ENCODE results near the gene DIAPH1. TPM values are rescaled to one million over a fixed set of nuclear protein-coding genes. Genes with fewer than 3 reads are reported as not detected.

DIAPH1 gene
- total RNA-seq, 1 donor from 2014 or later, result 63.5 TPM

DNA sequence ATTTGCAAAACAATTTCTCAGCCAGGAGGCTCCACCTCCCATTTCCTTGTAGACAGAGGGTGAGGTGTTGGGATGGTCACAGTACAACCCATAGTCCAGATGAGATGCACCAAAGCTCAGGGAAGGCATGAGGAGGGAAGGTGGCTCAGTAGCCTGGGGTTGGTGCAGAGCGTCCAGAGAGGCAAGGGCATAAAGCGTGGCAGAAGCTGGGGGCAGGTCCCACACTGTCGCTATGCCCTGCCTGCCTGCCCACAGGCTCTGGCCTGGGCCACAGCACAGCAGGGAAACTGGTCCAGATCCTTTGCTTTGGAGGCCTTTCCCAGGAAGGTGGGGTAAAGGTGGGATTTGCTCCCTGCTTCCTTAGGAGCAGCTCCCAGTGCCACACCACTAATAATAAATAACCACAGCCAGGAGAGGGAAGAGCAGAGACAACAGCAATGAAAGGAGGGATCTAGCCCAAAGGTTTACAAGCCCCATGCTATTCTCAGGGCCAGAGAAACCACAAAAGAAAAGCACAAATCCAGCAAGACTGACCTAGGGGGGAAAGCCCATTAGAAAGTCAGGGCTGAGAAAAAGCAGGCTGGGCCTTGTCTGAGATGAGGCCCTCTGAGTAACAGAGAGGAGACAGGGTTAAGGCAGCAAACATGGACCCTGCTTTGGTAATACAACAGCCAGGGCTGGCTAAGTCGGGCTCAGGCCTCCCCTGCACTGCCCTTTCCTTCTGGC, 102.7 kb downstream of the DIAPH1 start:
- TF ChIP-seq, protein P1, sequence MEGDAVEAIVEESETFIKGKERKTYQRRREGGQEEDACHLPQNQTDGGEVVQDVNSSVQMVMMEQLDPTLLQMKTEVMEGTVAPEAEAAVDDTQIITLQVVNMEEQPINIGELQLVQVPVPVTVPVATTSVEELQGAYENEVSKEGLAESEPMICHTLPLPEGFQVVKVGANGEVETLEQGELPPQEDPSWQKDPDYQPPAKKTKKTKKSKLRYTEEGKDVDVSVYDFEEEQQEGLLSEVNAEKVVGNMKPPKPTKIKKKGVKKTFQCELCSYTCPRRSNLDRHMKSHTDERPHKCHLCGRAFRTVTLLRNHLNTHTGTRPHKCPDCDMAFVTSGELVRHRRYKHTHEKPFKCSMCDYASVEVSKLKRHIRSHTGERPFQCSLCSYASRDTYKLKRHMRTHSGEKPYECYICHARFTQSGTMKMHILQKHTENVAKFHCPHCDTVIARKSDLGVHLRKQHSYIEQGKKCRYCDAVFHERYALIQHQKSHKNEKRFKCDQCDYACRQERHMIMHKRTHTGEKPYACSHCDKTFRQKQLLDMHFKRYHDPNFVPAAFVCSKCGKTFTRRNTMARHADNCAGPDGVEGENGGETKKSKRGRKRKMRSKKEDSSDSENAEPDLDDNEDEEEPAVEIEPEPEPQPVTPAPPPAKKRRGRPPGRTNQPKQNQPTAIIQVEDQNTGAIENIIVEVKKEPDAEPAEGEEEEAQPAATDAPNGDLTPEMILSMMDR (IDR thresholded peaks at IDR 0.05; ENCODE audit: unreplicated experiment), result no peak
- no peak overlapping the region for H3K27ac Mint-ChIP-seq
- no peaks in the 10 kb centered on the region for H3K27me3 Mint-ChIP-seq
- DNase-seq (ENCODE audit: low spot score, unreplicated experiment), result no peak
- H3K4me1 Mint-ChIP-seq (ENCODE audit: low read depth), result peaks cover 11% of the 10 kb centered on the region
- no peak overlapping the region for H3K4me3 Mint-ChIP-seq (ENCODE audit: low read depth)
- H3K36me3 Mint-ChIP-seq (ENCODE audit: insufficient read depth), result peaks cover 23% of the 10 kb centered on the region
- H3K9me3 Mint-ChIP-seq (ENCODE audit: low read depth), result no peaks in the 10 kb centered on the region

DNA sequence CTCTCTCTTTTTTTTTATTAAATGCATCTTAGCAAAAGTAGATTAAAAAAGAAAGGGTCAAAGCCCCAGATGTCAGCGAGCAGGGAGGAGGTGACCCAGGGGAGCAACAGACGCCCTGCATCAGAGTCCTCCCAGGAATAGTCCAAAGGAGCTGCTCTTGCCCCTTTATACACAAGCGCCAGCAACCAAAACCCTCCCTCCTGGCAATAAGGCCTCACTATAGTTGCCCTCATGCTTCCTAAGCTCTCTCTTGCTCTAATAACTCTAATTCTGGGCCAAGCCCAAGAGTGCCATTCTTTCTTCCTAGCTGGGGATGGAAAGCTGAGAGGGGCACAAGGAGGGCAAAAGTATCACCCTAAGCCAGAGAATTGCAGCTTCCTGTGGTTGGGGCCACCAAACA, 103.7 kb downstream of the DIAPH1 start:
- H3K27me3 Mint-ChIP-seq, result no peaks in the 10 kb centered on the region
- TF ChIP-seq, protein P1 (IDR thresholded peaks at IDR 0.05; ENCODE audit: unreplicated experiment), result no peak
- no peaks in the 10 kb centered on the region for H3K9me3 Mint-ChIP-seq (ENCODE audit: low read depth)
- peaks cover 11% of the 10 kb centered on the region for H3K4me1 Mint-ChIP-seq (ENCODE audit: low read depth)
- H3K4me3 Mint-ChIP-seq (ENCODE audit: low read depth), result no peak overlapping the region
- H3K27ac Mint-ChIP-seq, result no peak overlapping the region
- no peak for DNase-seq (ENCODE audit: low spot score, unreplicated experiment)
- H3K36me3 Mint-ChIP-seq (ENCODE audit: insufficient read depth), result peaks cover 21% of the 10 kb centered on the region

DNA sequence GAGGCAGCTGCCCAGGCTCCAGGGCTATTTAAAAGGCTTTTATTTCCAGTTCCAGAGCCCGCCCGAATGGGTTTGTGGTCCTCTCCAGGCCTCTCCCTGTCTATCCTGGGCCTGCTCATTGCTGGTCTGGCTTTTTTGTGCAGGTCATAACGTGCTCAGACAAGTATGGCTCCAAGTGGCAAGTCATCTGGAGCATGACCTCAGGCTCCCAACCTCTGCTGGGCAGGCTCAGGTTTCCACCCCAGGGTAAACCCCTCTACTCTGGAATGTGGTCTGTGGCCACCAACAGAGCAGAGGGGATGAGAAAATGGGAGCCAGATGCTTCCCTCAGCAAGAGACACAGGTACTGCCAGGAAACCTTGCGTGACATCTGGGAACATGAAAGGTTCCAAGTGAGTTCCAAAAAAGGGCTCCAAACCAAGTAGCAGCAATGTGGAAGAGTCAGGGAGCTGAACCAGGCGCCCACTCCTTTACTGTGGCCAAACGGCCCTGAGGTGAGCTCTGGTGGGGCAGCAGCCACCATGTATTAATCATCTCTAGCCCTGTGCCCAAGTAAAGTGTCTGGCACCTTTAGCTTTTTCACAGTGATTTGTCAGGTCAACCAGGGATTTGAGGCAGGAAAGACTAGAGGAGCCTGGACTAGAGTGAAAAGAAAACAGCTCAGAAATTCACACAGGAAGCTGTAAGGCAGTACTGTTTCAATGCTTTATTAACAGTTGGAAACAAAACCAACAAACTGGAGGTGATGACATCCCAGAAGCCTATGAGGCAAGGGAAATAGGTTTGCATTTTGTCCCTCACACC, 104.3 kb downstream of the DIAPH1 start:
- Mint-ChIP-seq H3K4me3 (ENCODE audit: low read depth) (peak overlapping the region; percentile 93), H3K36me3 (ENCODE audit: insufficient read depth) (peaks cover 20% of the 10 kb centered on the region), H3K27ac (peak overlapping the region; percentile 93), H3K4me1 (ENCODE audit: low read depth) (peaks cover 11% of the 10 kb centered on the region), H3K27me3 (no peaks in the 10 kb centered on the region), H3K9me3 (ENCODE audit: low read depth) (no peaks in the 10 kb centered on the region)
- DNase-seq (ENCODE audit: low spot score, unreplicated experiment), result no peak
- TF ChIP-seq, protein P1 (IDR thresholded peaks at IDR 0.05; ENCODE audit: unreplicated experiment), result no peak

DNA sequence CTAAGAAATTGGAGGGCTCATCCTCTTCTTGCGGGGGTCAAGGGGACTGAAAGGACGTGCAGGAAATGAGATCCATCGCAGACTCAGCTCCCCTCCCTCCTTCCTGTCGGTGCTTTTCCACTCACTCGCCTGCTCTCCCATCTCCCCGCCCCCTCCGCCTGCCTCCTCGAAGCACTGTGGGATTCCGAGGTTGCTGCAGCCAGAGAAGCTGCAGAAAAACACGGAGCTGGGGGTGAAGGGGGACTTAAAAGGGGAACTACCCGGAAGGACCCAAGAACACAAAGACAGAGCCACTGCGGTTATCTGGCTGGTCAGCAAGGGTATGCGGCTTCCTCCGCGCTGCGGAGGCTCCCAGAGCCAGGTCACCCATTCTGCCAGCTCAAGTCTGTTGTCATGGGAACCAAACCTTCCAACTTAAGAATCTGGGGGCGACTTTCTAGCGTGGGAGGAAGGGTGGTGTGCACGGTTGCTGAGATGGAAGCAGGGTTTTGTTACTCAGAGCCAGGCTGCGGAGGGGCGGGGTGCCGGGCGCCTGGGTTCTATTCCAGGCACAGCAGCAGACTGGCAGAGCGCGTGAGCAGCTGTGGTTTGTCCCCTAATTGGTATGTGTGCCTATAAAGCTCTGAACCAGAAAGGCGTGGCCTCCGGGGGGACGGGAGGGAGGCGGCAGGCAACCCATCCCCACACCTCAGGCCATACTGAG, 105.0 kb downstream of the DIAPH1 start:
- no peaks in the 10 kb centered on the region for H3K9me3 Mint-ChIP-seq (ENCODE audit: low read depth)
- H3K36me3 Mint-ChIP-seq (ENCODE audit: insufficient read depth), result peaks cover 15% of the 10 kb centered on the region
- peak overlapping the region; percentile 93 for H3K4me3 Mint-ChIP-seq (ENCODE audit: low read depth)
- DNase-seq (ENCODE audit: low spot score, unreplicated experiment), result no peak
- peak overlapping the region; percentile 88 for H3K27ac Mint-ChIP-seq
- TF ChIP-seq, protein P1 (IDR thresholded peaks at IDR 0.05; ENCODE audit: unreplicated experiment), result no peak
- peaks cover 13% of the 10 kb centered on the region for H3K4me1 Mint-ChIP-seq (ENCODE audit: low read depth)
- H3K27me3 Mint-ChIP-seq, result no peaks in the 10 kb centered on the region
